ENCODE measurements around the gene PGC. TPM values are rescaled to one million over a fixed set of nuclear protein-coding genes. Genes with fewer than 3 reads are reported as not detected.
A peak's percentile ranks its signal among the peaks of the same experiment; 100 is the strongest.

Gene PGC
- total and polyA plus RNA-seq, 2 of the 8 experiments (the other 6 are each of a cell fraction or from before 2014, with no cell fraction given): 0.09 TPM; not detected in 1

DNA sequence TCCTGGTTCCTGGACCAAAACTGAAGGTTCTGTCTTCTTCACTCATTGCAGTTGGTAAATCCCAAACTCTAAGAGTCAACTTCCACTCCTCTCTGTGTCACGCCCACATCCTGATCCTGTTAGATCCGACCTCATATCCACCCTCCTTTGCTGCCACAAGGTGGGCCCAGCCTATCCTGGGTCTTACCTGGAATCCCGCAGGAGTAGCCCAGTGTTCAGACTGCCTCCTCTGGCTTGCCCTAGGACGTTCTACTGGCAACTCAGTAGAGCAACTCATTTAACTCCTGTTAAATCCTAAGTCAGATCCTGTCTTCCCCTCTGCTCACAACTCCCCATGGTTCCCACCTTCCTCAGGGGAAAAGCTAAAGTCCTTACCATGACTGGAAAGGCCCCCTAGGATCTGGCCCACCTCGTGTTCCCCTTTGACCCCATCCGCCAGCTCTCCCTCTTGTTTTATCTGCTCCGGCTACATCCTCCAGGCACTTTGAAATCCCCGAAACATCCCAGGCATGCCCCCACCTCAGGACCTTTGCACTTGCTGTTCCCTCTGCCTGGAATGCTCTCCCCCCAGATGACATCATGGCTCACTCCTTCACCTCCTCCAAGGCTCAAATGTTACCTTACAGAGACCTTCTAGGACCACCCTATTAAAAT is 55.6 kb downstream of the PGC start:
- ChIA-PET CTCF (ENCODE audit: partially characterized antibody) (interaction anchor here (1.0 to 14.1 kb wide), 6 partner anchors 7 to 324 kb away, joined by 3 to 181 read pairs (median 10); no protein-coding TSS in a partner anchor), POLR2A (ENCODE audit: partially characterized antibody) (no interaction called here)
- no peak overlapping the region for H2AK5ac ChIP-seq (ENCODE audit: low read depth, low read length)
- no peak overlapping the region for H3K4me2 ChIP-seq (ENCODE audit: insufficient read depth in 1 of 2, low read depth in 2 of 2, low read length in 2 of 2)
- peak overlapping the region; percentile 61; the same call in 1 of the 2 replicates for H2BK15ac ChIP-seq (ENCODE audit: low read length)
- H3K18ac ChIP-seq (ENCODE audit: extremely low read depth, low read length): no peak overlapping the region
- no peaks in the 10 kb centered on the region for H3K27me3 ChIP-seq (replicated peaks in 1 of 4; ENCODE audit: control insufficient read depth in 3 of 4, extremely low read depth in 1 of 4, insufficient read depth in 3 of 4, low read length in 3 of 4)
- no peak overlapping the region for H3K4ac ChIP-seq (replicated peaks; ENCODE audit: insufficient read length, low read depth, low read length)
- 0 out of 2 replicates have a peak overlapping the region, but pooled peaks have one; percentile 39 for H2BK5ac ChIP-seq (ENCODE audit: low read depth, low read length)
- TF ChIP-seq BACH1 (IDR thresholded peaks at IDR 0.05; ENCODE audit: low read length) (no peak), CBX8 (IDR thresholded peaks at IDR 0.05; ENCODE audit: borderline replicate concordance, low read depth, low read length) (no peak), KDM1A (IDR thresholded peaks at IDR 0.05; ENCODE audit: borderline replicate concordance, low read length) (peak; percentile 81; the same call in 1 of the 2 replicates)
- no peaks in the 10 kb centered on the region for H3K79me2 ChIP-seq (ENCODE audit: control insufficient read depth in 1 of 2, insufficient read depth in 2 of 2, low read length in 2 of 2)
- FAIRE-seq (no peak), DNase-seq (ENCODE audit: low read depth in 1 of 2, low spot score in 2 of 2) (no peak)
- H3K79me1 ChIP-seq (ENCODE audit: low read depth, low read length): no peaks in the 10 kb centered on the region
- H3K36me3 ChIP-seq (ENCODE audit: control insufficient read depth in 2 of 4, insufficient read depth in 4 of 4, low read length in 3 of 4): no peaks in the 10 kb centered on the region
- H3K9me3 ChIP-seq (ENCODE audit: insufficient read depth in 2 of 2, low read depth in 1 of 2, low read length in 1 of 2): no peaks in the 10 kb centered on the region
- H4K5ac ChIP-seq (ENCODE audit: insufficient read length, low read depth, low read length): no peak overlapping the region
- WGBS, 2 experiments (ENCODE audit: extremely low coverage in 1 of 2, insufficient coverage in 1 of 2, insufficient read length in 1 of 2, insufficient replicate concordance in 2 of 2, low coverage in 1 of 2, low lambda C conversion rate in 2 of 2, missing lambda C conversion rate in 1 of 2): 82% methylated on average over 8 of the region's 8 CpGs; no CpG with 5 or more reads in 1 of the 2 experiments
- H3K4me3 ChIP-seq (ENCODE audit: extremely low read depth in 1 of 4, insufficient read depth in 2 of 4, low read depth in 3 of 4, low read length in 4 of 4): no peak overlapping the region
- H2AFZ ChIP-seq (ENCODE audit: low read length): no peak overlapping the region
- peaks cover 5 to 16% (median 6%) of the 10 kb centered on the region in 4 experiments; a peak in 6 of 7 replicates for H3K4me1 ChIP-seq (replicated peaks in 1 of 4; ENCODE audit: control insufficient read depth in 3 of 4, insufficient read depth in 4 of 4, low read length in 3 of 4)
- H3K14ac ChIP-seq (ENCODE audit: insufficient read length): no peak overlapping the region
- H2BK20ac ChIP-seq (ENCODE audit: low read length): no peak overlapping the region
- no peak overlapping the region for H2BK120ac ChIP-seq (replicated peaks; ENCODE audit: low read depth, low read length)
- H3K9ac ChIP-seq (replicated peaks in 1 of 4; ENCODE audit: extremely low read depth in 1 of 4, low read depth in 3 of 4, low read length in 3 of 4): no peak overlapping the region
- H4K8ac ChIP-seq (ENCODE audit: extremely low read depth, insufficient read depth, low read length): no peak overlapping the region
- H3K56ac ChIP-seq (replicated peaks; ENCODE audit: insufficient read length, low read depth, low read length): no peak overlapping the region
- no peak overlapping the region for H2BK12ac ChIP-seq (ENCODE audit: low read depth, low read length)
- H4K20me1 ChIP-seq (replicated peaks in 1 of 2; ENCODE audit: control insufficient read depth in 1 of 2, insufficient read depth in 2 of 2, low read length in 2 of 2): no peaks in the 10 kb centered on the region
- no peak overlapping the region for H4K91ac ChIP-seq (replicated peaks; ENCODE audit: insufficient read length, low read length)
- H3K27ac ChIP-seq (ENCODE audit: low read depth, low read length): no peak overlapping the region
- no peaks in the 10 kb centered on the region for H3K23me2 ChIP-seq (ENCODE audit: low read depth, low read length)
- H3K23ac ChIP-seq (ENCODE audit: insufficient read length): no peak overlapping the region

All from H1 (cell line).